NCI-H2196 (cell line): ENCODE measurements around the gene TCEAL3.
"Not testable (repeated sequence)": the region's sequence is repeated elsewhere in the genome, so short reads cannot be mapped to it uniquely, and the experiment has no call there.

Experiments used
- DNase-seq: peaks from one replicate; lab custom pipeline; 2025; ENCODE audit not compliant: unreplicated experiment; lab: John Stamatoyannopoulos, UW

The TCEAL3 gene

GRCh38 chrX:103624111-103624510 lies 16.3 kb downstream of the TCEAL3 start:
- DNase-seq = no peak

GRCh38 chrX:103626855-103627254 lies 19.1 kb downstream of the TCEAL3 start:
- DNase-seq = no peak

- peak; percentile 31 for DNase-seq
These were observed 20.9 kb downstream of the TCEAL3 start, which contains the start of gene TCEAL1 for GRCh38 chrX:103628386-103629317. Gene TCEAL1 (plus strand): TSS chrX:103628975. CDS start chrX:103629917, 942 bp downstream.

DNA sequence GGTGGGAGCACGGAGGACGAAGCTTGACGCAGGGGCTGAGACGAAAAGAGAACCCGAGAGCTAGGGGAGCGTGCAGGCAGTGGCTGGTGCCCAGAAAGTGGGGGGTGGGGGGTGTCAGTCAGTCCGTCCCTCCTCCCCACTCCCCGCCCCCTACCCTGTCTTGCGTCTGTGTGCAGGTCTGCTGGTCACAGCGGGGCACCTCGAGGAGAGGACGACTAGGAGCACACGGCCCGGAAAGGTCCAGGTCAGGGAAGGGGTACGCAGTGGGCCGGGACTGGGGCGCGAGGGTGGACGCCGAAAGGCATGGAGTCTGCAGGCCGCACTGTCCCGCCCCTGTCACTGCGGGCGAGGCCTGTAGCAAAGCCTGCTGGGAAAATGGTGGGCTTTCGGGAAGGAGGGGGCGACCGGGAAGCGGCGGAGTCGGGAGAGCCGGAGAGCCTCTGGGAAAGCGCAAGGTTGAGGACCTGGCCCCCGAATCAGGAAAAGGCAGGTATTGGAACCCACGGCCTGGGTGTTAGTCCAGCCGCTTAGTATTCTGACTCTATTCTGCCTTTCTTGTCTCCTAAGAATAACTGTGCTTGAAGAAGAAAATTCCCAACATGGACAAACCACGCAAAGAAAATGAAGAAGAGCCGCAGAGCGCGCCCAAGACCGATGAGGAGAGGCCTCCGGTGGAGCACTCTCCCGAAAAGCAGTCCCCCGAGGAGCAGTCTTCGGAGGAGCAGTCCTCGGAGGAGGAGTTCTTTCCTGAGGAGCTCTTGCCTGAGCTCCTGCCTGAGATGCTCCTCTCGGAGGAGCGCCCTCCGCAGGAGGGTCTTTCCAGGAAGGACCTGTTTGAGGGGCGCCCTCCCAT lies 21.8 kb downstream of the TCEAL3 start:
- peak; percentile 35 for DNase-seq

DNA sequence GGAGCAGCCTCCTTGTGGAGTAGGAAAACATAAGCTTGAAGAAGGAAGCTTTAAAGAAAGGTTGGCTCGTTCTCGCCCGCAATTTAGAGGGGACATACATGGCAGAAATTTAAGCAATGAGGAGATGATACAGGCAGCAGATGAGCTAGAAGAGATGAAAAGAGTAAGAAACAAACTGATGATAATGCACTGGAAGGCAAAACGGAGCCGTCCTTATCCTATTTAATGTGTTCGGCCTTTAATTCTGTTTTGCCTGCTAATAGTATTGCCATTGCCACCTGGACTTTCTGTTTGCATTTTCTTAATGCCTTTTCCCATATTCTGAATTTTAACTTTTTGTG lies 22.4 kb downstream of the TCEAL3 start:
- no peak for DNase-seq

DNA sequence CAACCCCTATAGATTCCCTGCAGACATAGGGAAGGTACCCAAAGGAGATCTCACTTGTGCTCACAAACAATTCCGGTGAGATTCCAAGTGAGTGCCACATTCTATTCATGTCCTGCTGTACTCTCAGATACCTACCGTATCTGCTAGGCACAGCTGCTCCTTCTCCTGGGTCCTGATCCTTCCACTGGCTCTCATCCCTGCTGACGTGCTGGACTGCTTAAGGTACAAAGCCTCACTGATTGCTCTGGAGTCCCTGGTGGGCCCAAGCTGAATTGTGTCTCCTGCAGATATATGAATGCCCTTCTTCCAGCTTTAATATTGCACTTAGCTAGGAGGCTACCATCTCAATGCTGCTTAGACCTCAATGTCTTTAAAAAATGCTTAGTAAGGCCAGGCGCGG lies 23.4 kb downstream of the TCEAL3 start:
- DNase-seq = no peak

- no peak for DNase-seq
These were observed 27.7 kb downstream of the TCEAL3 start for GRCh38 chrX:103635436-103635835.

DNA sequence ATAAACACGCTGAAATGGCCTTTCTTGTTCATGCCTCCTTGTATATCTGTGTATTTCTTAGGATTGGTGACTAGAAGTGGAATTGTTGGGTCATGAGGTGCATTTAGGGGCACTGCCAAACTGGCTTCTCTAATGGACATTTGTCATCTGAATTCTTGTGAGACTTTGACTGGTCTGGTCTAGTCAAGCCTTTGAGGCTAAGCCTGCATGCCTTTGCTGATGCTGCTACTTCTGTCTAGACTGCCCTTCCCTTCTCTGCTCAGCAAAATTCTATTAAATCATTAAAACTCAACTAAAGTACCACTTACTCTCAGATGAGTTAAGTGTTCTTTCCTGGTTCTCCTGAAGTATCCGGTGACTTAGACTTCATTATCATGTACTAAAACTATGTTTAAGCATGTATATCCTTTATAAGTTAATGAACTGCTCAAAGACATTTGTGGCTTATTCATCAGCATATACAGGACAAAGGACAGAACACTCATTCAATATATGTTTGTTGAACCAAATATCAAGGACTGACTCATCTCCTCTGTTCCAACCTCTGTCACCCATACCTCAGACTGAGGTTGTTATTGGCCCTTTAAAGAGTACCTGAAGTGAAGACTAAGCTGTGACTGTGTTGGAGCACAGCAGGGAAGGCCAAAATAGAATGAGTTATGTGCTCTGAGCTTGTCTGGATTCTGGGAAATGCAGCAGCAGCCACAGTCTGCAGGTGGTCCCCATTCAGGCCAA lies 30.0 kb downstream of the TCEAL3 start:
- no peak for DNase-seq

DNA sequence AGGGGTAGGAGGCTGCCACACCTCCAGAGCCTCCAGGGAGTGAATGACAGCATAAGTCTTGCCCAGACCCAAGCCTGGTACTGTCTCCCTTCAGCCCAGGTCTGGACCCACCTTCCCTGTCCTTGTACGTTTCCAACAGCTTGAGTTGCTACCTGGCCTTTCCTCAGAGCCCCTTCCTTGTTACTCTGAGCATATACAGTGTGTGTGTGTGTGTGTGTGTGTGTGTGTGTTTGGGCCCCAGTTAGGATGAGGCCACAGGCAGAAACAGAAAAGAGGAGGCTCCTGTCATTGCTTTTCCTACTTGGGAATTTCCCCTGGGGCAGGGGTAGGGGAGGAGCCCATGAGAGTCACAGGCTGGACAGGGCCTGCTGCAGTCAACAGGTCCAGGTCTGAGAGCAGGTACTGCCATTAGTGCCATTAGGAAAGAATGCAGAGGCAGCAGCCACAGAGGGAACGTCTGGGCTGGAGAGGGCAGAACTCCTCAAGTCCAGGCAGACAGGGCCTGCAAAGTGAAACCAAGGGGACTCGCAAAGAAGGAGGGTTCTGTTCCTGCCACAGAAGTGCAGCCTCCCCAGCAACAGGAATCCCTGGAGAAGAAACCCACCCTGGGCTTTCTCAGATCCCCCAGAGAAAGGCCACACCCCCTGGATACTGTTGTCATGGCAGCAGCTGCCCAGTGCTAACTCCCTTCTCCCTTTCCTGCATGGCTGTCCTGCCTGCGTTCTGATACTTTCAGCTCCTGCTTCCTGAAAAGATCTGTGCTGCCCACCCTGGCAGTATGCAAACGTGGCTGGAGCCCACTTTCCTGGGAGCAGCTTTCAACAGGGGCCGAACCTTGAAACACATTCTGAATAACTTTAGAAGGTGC lies 30.9 kb downstream of the TCEAL3 start:
- peak; percentile 7 for DNase-seq

DNA sequence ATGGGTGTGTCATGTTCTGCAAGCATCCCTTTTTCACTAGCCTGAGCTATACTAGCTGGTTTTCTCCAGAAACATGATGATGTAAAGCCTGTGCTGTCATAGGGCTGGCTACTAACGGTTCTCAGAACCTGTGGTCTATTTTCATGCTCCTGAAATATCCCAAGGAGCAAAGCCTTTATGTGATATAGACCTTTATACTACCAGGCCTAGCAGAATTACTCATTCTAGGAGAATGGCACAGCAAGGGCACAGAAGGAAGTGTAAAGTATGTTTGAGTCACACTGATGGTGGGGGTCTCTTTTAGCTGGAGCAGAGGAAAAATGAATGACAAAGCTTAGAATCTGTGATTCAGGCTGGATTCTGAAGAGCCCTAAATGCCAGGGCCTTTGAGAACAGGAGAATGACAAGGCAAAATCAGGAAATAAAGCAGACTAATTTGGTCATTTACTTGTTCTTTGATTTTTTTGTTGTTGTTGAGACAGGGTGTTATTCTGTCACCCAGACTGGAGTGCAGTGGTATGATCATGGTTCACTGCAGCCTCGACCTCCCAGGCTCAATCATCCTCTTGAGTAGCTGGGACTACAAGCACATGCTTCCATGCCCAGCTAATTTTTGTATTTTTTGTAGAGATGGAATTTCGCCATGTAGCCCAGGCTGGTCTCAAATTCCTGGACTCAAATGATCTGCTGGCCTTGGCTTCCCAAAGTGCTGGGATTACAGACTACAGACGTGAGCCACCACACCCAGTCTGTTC lies 32.8 kb downstream of the TCEAL3 start:
- DNase-seq = no peak

DNA sequence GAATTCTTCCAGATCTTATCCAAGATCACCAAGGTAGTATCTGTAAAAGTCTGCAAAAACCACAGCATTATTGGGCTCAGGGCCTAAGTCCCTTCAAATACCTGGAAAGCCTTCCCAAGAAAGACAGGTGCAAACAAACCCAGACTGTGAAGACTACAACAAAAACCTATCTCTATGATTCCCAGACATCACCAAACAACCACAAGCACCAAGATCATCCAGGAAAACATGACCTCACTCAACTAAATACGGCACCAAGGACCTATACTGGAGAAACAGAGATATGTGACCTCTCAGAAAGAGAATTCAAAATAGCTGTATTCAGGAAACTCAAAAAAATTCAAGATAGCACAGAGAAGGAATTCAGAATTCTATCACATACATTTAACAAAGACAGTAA lies 36.4 kb downstream of the TCEAL3 start:
- no peak for DNase-seq

- no peak for DNase-seq
These were observed 39.9 kb downstream of the TCEAL3 start for GRCh38 chrX:103647630-103648029.

DNA sequence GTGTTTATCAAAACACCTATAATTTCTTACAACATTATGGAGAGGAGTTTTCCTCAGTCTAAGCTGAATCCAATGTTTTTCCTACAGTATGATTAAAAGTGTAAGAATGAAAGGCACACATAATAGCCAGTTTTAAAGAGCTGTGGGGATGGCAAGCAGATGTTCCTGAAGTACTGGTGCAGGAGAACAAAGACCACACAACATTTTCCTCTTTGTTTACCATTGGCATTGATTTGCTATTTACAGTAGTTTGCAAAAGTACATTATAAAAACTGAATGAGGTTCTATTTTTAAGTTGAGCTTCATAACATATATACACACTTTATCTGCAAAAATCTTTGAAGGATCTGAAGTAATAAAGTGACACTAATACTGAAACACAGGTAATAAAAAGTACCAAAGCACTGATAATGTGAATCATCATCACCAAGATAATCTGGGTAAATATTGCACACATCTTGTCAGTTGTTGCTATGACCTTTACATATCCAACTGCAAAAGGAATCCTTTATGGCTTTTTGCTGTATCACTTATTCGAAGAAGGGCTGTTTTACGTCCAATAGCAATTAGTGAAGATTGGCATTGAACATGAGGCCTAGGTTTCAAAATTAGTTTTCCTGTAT lies 43.5 kb downstream of the TCEAL3 start:
- no peak for DNase-seq

DNA sequence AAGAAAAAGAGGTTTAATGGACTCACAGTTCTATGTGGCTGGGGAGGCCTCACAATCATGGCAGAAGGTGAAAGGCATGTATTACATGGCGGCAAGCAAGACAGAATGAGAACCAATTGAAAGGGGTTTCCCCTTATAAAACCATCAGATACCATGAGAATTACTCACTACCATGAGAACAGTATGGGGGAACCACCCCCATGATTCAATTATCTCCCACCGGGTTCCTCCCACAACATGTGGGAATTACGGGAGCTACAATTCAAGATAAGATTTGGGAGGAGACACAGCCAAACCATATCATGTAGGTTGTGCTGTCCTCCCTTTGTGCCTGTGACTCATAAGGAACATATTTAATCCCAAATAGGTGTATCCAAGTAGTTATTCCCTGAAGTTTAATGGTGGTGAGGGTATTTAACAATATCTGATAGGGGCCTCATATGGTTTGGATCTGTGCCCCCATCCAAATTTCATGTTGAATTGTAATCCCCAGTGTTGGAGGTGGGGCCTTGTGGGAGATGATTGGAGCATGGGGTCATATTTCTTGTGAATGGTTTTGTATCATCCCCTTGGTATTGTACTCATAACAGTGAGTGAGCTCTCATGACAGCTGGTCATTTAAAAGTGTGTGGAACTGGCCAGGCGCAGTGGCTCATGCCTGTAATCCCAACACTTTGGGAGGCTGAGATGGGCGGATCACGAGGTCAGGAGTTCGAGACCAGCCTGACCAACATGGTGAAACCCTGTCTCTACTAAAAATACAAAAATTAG lies 47.7 kb downstream of the TCEAL3 start:
- not testable (repeated sequence) for DNase-seq

DNA sequence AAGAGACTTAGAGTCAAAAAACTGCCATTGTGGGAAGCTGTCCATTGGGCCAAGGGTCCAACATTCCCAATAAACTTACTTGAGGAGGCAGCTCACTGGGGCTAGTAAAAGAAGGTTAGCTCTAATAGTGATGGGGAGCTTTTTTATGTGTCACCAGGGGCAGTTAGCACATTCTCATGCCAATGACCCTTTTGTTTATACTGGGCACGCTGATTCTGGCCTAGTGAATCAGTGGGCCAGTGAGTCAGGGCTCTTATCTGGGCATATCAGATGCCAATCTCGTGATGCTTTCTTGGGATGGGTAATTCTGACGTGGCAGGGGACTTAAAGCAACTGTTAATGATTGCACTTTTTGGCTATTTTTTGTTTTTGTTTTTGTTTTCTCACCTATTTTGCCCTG lies 48.9 kb downstream of the TCEAL3 start:
- DNase-seq = no peak

GRCh38 chrX:103657066-103657465 lies 49.3 kb downstream of the TCEAL3 start:
- not testable (repeated sequence) for DNase-seq

GRCh38 chrX:103658681-103659433 lies 51.1 kb downstream of the TCEAL3 start:
- no peak for DNase-seq

DNA sequence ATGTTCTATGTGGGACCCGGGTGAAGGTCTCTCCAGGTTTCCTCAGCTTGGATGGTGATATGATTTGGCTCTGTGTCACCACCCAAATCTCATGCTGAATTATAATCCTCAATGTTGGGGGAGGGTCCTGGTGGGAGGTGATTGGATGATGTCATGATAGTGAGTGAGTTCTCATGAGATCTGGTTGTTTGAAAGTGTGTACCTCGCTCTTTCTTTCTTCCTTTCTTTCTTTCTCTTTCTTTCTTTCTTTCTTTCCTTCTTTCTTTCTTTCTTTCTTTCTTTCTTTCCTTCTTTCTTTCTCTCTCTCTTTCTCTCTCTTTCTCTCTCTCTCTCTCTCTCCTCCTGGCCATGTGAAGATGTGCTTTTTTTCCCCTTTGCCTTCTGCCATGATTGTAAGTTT lies 51.7 kb downstream of the TCEAL3 start:
- DNase-seq = not testable (repeated sequence)
